GM12891 (cell line): Measurements from ENCODE around the gene HDAC9.

Source experiments
- POLR2A ChIP-seq: IDR thresholded peaks from 2 replicates; pipeline ENCODE4 v1.6.1; 2011; ENCODE audit warnings: low read depth, low read length, control low read depth
- POLR2AphosphoS5 ChIP-seq: IDR thresholded peaks from 2 replicates; pipeline ENCODE4 v1.6.1; 2011; ENCODE audit warnings: low read depth, low read length, control low read depth
- SPI1 ChIP-seq: IDR thresholded peaks from 2 replicates; pipeline ENCODE4 v1.6.1; 2011; ENCODE audit warnings: low read depth, low read length, control low read depth
- TAF1 ChIP-seq: IDR thresholded peaks from 2 replicates; pipeline ENCODE4 v1.6.1; 2011; ENCODE audit warnings: low read depth, low read length, control low read depth

DNA sequence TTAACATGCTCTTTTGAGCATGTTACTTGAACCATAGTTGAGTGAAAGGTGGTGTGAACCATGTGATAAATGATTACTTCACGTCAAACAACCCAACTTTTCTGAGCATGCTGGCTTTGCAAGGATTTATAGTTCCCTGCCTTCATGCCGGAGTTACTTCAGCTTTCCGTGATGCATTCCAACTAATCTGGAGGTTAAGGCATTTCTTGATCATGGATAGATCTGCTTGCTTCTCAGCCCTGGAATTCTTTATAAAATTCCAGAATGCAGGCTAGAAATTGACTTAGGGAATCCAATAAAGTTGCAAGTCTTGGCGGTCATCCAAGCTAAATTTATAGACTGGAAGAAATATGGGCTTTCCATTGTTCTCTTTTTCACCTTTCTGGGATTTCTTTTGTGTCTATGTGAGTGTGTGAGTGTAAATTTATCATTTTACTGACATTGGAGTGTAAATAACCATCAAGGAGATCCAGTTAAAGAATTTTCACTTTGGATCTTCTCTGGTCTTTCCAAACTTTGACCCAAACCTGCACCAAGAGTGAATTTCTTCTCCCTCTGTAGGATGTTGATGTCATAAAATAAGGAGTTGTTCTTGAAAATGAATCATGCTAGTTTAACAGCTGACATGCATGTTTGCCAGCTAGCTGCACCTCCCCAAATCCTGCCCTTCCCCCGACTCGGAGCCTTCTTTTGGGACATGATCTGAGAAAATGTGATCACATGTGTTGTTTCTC, 332.9 kb downstream of the HDAC9 start:
- TF ChIP-seq POLR2AphosphoS5, result no peak
- TF ChIP-seq POLR2A, result no peak
- TF ChIP-seq TAF1, result no peak
- no peak for TF ChIP-seq SPI1
